HG03095 (cell line): Measurements from ENCODE around the gene SERPINE2.

Experiments
- ATAC-seq: cut with Tn5 transposase; IDR thresholded peaks from one replicate; pipeline ENCODE4 v1.9.1; 2021; ENCODE audit warnings: moderate library complexity; ENCODE audit not compliant: unreplicated experiment

SERPINE2 gene

GRCh38 chr2:224039080-224039769 lies at the start of gene SERPINE2:
Gene SERPINE2 (minus strand): TSS chr2:224039286. CDS start chr2:224001900, 37,386 bp downstream.
- ATAC-seq = peak; percentile 43

GRCh38 chr2:224086226-224086914 lies 47.3 kb upstream of the SERPINE2 start:
- no peak for ATAC-seq

GRCh38 chr2:224085811-224086210 lies 46.7 kb upstream of the SERPINE2 start:
- ATAC-seq = no peak

DNA sequence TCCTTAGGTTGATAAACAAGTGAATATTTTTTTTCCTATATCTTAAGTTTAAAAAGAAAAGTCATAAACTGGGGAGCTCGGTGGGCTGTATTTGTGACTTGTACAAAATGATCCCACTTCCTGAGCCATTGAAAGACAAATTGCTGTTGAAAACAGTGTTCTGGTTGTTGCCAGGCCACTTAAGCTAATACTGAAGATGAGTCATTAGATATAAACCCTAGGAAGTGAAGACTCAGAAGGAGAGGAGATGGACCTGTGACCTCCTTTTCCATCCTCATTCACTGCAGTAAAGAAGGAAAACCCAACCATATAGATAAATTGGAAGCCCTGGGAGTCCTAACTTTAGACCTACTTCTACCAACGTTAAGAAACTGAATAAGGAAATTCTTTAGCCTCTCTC lies 46.2 kb upstream of the SERPINE2 start:
- no peak for ATAC-seq

DNA sequence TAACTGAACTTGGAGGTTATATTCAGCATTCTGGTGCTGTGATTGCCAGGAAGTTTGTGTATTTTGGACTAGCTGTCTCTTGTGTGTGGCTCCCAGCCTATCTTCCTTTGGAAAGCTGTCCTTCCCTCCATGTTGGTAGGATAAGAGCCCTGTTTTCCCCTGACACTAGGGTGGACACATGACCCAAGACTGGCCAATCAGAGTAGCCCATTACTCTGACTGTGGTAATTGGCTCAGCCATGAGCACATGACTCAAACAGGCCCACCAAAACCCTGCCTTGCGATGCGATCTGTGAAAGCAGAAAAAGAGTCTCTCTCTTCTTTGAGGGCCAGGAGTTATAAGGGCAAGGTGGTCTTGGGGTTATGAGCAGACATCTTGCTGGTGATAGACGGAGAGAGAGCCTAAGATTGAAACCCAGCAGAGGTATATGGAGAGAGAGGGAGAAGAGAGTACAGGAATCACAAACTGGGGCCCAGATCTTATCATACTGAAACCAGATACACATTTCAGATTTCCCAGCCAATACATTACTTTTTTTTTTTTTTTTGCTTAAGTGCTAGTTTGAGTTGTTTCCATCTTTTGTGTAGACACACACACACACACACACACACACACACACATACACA lies 45.3 kb upstream of the SERPINE2 start:
- no peak for ATAC-seq

DNA sequence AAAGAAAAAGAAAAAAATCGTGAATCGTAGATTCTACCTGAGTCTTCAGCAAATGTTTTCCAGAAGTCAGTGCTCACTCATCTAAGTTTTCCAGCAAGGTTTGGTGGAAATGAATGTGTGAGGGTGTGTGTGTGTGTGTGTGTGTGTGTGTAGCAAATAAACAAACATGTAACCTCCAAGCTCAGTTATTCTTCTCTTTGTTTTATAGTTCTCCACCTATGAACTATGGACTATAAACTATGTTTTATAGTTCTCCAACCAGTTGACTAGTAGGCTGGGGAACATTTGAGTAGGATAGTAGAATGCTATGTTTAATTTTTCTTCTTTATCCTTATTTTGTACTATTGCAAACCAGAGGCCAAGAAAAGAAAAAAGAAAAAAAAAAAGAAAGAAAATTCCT lies 44.6 kb upstream of the SERPINE2 start:
- no peak for ATAC-seq

DNA sequence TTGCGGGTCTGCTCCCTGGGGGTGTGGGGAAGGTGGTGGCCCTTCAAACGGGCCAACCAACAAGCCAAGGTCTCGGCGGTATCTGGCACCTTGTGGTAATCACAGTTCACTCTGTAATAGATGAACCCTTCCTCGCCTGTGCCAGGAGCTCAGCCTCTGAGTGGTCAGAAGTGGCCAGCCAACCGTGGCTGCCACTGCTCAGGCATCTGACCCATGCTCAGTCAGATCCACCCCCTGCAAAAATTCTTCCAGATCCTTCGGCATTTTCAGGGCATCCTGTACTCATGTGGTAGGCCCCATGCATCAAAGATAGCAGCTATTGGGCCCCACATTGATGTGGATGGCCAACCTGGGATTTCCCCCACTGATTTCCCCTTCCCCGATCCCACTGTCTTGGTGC lies 39.6 kb upstream of the SERPINE2 start:
- no peak for ATAC-seq

- ATAC-seq = no peak
Observed at GRCh38 chr2:224077773-224078507, 38.9 kb upstream of the SERPINE2 start.

DNA sequence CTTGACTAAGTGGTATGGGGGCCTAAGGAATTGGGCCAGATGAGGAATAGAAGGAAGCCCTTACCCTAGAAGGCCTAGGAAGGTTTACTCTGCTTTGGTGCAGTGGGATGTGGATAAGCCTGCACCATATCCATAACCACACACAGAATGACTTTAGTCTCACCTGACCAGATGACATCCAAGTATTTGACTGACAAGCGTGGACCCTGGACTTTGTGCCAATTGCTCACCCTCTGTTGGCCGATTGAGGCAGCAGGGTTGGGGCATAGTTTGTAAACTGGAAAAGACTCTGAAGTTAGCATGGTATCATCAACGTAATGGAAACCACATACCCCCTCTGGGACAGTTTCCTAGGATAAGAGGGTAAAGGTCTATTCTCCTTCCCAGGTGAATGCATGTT lies 36.5 kb upstream of the SERPINE2 start:
- no peak for ATAC-seq

DNA sequence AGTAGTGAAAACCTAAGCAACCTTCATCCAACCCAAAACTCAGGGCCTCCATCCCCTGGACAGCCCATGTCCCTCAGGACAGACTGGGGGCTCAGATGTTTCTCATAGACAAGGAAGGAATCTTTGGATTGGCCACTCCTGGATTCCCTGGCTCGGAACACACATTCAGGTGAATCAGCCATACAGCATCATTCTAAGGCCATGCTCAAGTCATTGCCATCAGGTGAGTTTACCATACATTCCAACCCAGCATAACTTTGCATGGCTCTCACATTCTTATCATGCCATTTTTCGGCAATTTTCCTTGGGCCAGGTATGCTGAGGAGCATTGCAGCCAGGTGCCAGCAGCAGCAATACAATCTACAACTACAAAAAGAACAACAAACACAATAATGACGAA lies 34.6 kb upstream of the SERPINE2 start:
- ATAC-seq = no peak

- no peak for ATAC-seq
Observed at GRCh38 chr2:224072541-224073188, 33.6 kb upstream of the SERPINE2 start.

GRCh38 chr2:224069172-224069571 lies 30.1 kb upstream of the SERPINE2 start:
- no peak for ATAC-seq

GRCh38 chr2:224063298-224063648 lies 24.2 kb upstream of the SERPINE2 start:
- ATAC-seq = peak; percentile 34

DNA sequence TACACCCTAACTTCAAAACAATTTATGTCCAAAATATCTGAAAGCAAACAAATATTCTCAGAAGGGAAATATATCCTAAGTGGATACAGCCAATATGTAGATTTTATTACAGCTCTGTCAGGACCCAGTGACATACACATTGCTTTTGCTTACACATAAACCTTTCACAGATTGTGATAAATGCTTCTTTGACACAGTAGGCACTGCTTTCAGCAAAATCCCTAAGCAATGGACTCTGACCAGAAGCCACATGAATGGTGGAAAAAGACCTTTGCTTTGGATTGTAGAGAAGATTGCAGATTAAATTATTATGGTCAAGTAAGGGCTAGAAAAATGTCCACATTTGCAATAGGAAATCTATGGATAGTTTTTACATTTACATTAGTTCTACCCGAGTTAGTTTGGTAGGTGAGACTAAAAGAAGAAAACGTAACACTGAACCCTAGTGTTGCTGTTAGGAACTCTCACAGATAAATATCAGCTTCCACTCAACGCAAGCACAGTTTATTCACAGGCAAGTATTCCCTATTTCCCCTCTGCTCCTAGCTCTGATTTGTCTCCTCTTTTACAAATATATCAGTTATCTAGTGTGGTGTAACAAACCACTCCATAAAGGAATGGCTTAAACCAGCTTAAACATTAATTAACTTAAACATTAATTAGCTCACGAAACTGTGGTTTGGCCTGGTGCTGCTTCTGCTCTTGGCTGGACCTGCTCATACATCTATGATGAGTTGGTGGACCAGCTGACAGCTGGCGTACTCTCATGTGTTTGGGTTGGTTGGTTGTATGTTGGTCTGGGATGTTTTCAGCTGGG lies 23.6 kb upstream of the SERPINE2 start:
- ATAC-seq = peak; percentile 58

GRCh38 chr2:224060783-224061482 lies 21.8 kb upstream of the SERPINE2 start:
- no peak for ATAC-seq

DNA sequence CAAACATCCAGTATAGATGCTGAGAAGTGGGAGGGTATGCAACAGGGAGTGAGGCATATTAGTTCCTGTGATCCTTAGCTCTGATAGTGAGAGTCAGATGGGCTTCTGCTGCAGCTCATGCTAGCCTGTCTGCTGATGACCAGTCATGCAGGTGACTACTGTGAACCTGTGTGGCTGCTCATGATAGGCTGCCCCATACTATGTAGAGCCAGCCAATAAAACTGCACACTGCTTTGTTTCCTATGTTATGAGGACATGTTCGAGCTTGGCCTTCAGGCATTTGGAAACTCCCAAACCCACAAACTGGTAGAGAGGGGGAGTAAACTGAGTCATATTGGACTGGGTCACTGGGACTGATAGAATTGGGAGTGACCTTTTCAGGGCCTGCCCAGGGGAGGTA lies 20.1 kb upstream of the SERPINE2 start:
- ATAC-seq = no peak

DNA sequence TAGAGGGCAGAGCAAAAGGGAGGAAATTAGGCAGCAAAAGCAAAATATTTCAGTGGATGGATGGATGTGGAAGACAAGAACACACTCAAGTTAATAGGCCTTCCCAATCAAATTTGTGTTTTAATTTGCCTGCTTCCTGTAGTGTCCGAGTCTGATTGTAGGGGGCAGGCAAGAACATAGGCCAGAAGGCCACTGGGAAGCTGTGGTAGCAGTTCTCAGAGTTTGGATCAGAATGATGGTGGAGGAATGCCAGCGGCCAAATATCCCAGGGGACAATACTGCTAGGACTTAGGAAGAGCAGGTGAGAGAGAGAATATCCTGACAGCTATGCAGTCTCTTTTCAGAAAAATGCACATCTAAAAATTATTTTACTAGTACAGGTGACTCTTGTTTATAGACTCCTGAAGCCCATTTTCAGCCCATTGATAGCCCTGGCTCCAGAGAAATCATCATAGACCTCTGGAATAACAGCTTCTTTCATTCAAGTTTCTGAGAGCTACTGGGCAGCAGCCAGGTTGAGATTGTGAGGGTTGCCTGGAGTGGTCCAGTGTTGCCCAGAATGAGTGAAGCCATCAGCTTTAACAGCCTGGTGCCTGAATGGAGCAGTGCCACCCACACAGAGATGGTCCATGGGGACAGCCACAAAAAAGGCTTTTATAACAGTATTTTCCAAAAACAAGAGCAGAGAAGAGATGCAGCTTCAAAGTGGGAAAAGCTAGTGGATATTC lies 19.1 kb upstream of the SERPINE2 start:
- ATAC-seq = no peak

- ATAC-seq = no peak
Observed at GRCh38 chr2:224056889-224057288, 17.8 kb upstream of the SERPINE2 start.

DNA sequence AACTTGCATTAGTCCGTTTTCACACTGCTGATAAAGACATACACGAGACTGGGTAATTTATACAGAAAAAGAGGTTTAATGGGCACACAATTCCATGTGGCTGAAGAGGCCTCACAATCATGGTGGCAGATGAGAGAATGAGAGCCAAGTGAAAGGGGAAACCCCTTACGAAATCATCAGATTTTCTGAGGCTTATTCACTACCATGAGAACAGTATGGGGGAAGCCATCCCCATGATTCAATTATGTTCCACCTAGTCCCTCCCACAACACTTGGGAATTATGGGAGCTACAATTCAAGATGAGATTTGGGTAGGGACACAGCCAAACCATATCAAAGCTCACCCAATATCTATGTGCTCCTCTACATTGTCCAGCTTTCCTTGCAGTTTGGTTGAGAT lies 16.0 kb upstream of the SERPINE2 start:
- no peak for ATAC-seq
